Measurements from ENCODE around the gene IGFBP1. TPM values are rescaled to one million over a fixed set of nuclear protein-coding genes. Genes with fewer than 3 reads are reported as not detected.

The IGFBP1 gene
- total RNA-seq, 1 experiment from 2014 or later: not detected

GRCh38 chr7:45872116-45873034 lies 15.9 kb upstream of the IGFBP1 start:
- H3K9me3 ChIP-seq (replicated peaks): no peaks in the 10 kb centered on the region
- no peaks in the 10 kb centered on the region for H3K27me3 ChIP-seq (replicated peaks)
- peaks cover 17% of the 10 kb centered on the region for H3K4me1 ChIP-seq (replicated peaks)
- H3K4me3 ChIP-seq: no peak overlapping the region
- peak in 1 of 2 experiments; percentile 25 for DNase-seq (ENCODE audit: low read depth in 1 of 2, low spot score in 2 of 2)
- H3K36me3 ChIP-seq: no peaks in the 10 kb centered on the region
- H3K27ac ChIP-seq: no peak overlapping the region

- no peaks in the 10 kb centered on the region for H3K36me3 ChIP-seq
- H3K4me1 ChIP-seq (replicated peaks): peaks cover 17% of the 10 kb centered on the region
- no peak for DNase-seq (ENCODE audit: low read depth in 1 of 2, low spot score in 2 of 2)
- no peak within 1 kb of the TSS for H3K4me3 ChIP-seq
- H3K27me3 ChIP-seq (replicated peaks): no peaks in the 10 kb centered on the region
- no peak within 1 kb of the TSS for H3K27ac ChIP-seq
- H3K9me3 ChIP-seq (replicated peaks): no peaks in the 10 kb centered on the region
Measured at GRCh38 chr7:45873035-45873354, 15.3 kb upstream of the IGFBP1 start, which contains the start of gene CCDC201. CCDC201 (minus strand) TSS chr7:45873082; CDS start chr7:45873007, 75 bp downstream.

- Histone ChIP-seq H3K4me3 (no peak overlapping the region), H3K4me1 (replicated peaks) (peaks cover 17% of the 10 kb centered on the region), H3K9me3 (replicated peaks) (no peaks in the 10 kb centered on the region), H3K27ac (no peak overlapping the region), H3K36me3 (no peaks in the 10 kb centered on the region), H3K27me3 (replicated peaks) (no peaks in the 10 kb centered on the region)
- no peak for DNase-seq (ENCODE audit: low read depth in 1 of 2, low spot score in 2 of 2)
Measured at GRCh38 chr7:45873355-45873754, 14.9 kb upstream of the IGFBP1 start.

GRCh38 chr7:45874408-45875131 lies 13.7 kb upstream of the IGFBP1 start:
- Histone ChIP-seq H3K27me3 (replicated peaks) (no peaks in the 10 kb centered on the region), H3K4me3 (no peak overlapping the region), H3K36me3 (no peaks in the 10 kb centered on the region), H3K9me3 (replicated peaks) (no peaks in the 10 kb centered on the region; the same call in 1 of the 2 replicates), H3K4me1 (replicated peaks) (peaks cover 12% of the 10 kb centered on the region), H3K27ac (peak overlapping the region; percentile 15; the same call in 1 of the 2 replicates)
- peak in 1 of 2 experiments; percentile 42 for DNase-seq (ENCODE audit: low read depth in 1 of 2, low spot score in 2 of 2)

GRCh38 chr7:45876519-45876918 lies 11.8 kb upstream of the IGFBP1 start:
- H3K9me3 ChIP-seq (replicated peaks): no peaks in the 10 kb centered on the region; the same call in 1 of the 2 replicates
- no peak overlapping the region for H3K27ac ChIP-seq
- no peaks in the 10 kb centered on the region for H3K27me3 ChIP-seq (replicated peaks)
- no peak overlapping the region for H3K4me3 ChIP-seq
- peaks cover 12% of the 10 kb centered on the region for H3K4me1 ChIP-seq (replicated peaks)
- H3K36me3 ChIP-seq: no peaks in the 10 kb centered on the region
- DNase-seq (ENCODE audit: low read depth in 1 of 2, low spot score in 2 of 2): no peak

GRCh38 chr7:45878457-45879144 lies 9.7 kb upstream of the IGFBP1 start:
- peaks cover 31% of the 10 kb centered on the region for H3K4me1 ChIP-seq (replicated peaks)
- no peaks in the 10 kb centered on the region for H3K27me3 ChIP-seq (replicated peaks)
- DNase-seq (ENCODE audit: low read depth in 1 of 2, low spot score in 2 of 2): no peak
- no peak overlapping the region for H3K4me3 ChIP-seq
- H3K9me3 ChIP-seq (replicated peaks): no peaks in the 10 kb centered on the region; the same call in 1 of the 2 replicates
- H3K36me3 ChIP-seq: no peaks in the 10 kb centered on the region
- H3K27ac ChIP-seq: no peak overlapping the region

- Histone ChIP-seq H3K27ac (no peak overlapping the region), H3K27me3 (replicated peaks) (no peaks in the 10 kb centered on the region), H3K36me3 (no peaks in the 10 kb centered on the region), H3K4me3 (no peak overlapping the region), H3K4me1 (replicated peaks) (peaks cover 35% of the 10 kb centered on the region), H3K9me3 (replicated peaks) (no peaks in the 10 kb centered on the region; the same call in 1 of the 2 replicates)
- DNase-seq (ENCODE audit: low read depth in 1 of 2, low spot score in 2 of 2): no peak
Measured at GRCh38 chr7:45880433-45880860, 7.8 kb upstream of the IGFBP1 start.

- H3K9me3 ChIP-seq (replicated peaks): no peaks in the 10 kb centered on the region; the same call in 1 of the 2 replicates
- peaks cover 44% of the 10 kb centered on the region for H3K4me1 ChIP-seq (replicated peaks)
- no peaks in the 10 kb centered on the region for H3K36me3 ChIP-seq
- no peaks in the 10 kb centered on the region for H3K27me3 ChIP-seq (replicated peaks)
- DNase-seq (ENCODE audit: low read depth in 1 of 2, low spot score in 2 of 2): no peak
- H3K4me3 ChIP-seq: no peak overlapping the region
- H3K27ac ChIP-seq: no peak overlapping the region
Measured at GRCh38 chr7:45881280-45881758, 7.0 kb upstream of the IGFBP1 start.

- H3K9me3 ChIP-seq (replicated peaks): no peaks in the 10 kb centered on the region; the same call in 1 of the 2 replicates
- H3K36me3 ChIP-seq: no peaks in the 10 kb centered on the region
- H3K4me1 ChIP-seq (replicated peaks): peaks cover 49% of the 10 kb centered on the region
- no peaks in the 10 kb centered on the region for H3K27me3 ChIP-seq (replicated peaks)
- no peak for DNase-seq (ENCODE audit: low read depth in 1 of 2, low spot score in 2 of 2)
- no peak overlapping the region for H3K27ac ChIP-seq
- H3K4me3 ChIP-seq: no peak overlapping the region
Measured at GRCh38 chr7:45881759-45882464, 6.4 kb upstream of the IGFBP1 start.

- H3K27ac ChIP-seq: no peak overlapping the region
- H3K4me3 ChIP-seq: no peak overlapping the region
- peak; percentile 61 to 68 for DNase-seq (ENCODE audit: low read depth in 1 of 2, low spot score in 2 of 2)
- H3K9me3 ChIP-seq (replicated peaks): no peaks in the 10 kb centered on the region; the same call in 1 of the 2 replicates
- H3K27me3 ChIP-seq (replicated peaks): no peaks in the 10 kb centered on the region
- peaks cover 49% of the 10 kb centered on the region for H3K4me1 ChIP-seq (replicated peaks)
- no peaks in the 10 kb centered on the region for H3K36me3 ChIP-seq
Measured at GRCh38 chr7:45882465-45882810, 5.8 kb upstream of the IGFBP1 start.

GRCh38 chr7:45884136-45884535 lies 4.2 kb upstream of the IGFBP1 start:
- H3K4me3 ChIP-seq: no peak overlapping the region
- H3K27me3 ChIP-seq (replicated peaks): peaks cover 8% of the 10 kb centered on the region
- H3K36me3 ChIP-seq: no peaks in the 10 kb centered on the region
- no peaks in the 10 kb centered on the region; the same call in 1 of the 2 replicates for H3K9me3 ChIP-seq (replicated peaks)
- peaks cover 53% of the 10 kb centered on the region for H3K4me1 ChIP-seq (replicated peaks)
- no peak for DNase-seq (ENCODE audit: low read depth in 1 of 2, low spot score in 2 of 2)
- H3K27ac ChIP-seq: no peak overlapping the region

GRCh38 chr7:45885264-45885882 lies 2.9 kb upstream of the IGFBP1 start:
- no peak for DNase-seq (ENCODE audit: low read depth in 1 of 2, low spot score in 2 of 2)
- H3K27ac ChIP-seq: no peak overlapping the region
- H3K9me3 ChIP-seq (replicated peaks): no peaks in the 10 kb centered on the region
- H3K27me3 ChIP-seq (replicated peaks): peaks cover 13% of the 10 kb centered on the region
- peaks cover 53% of the 10 kb centered on the region for H3K4me1 ChIP-seq (replicated peaks)
- H3K36me3 ChIP-seq: no peaks in the 10 kb centered on the region
- no peak overlapping the region for H3K4me3 ChIP-seq
